ENCODE results near the gene TBXAS1. TPM values are rescaled to one million over a fixed set of nuclear protein-coding genes. Genes with fewer than 3 reads are reported as not detected.

Gene TBXAS1
- total RNA-seq, 4 donors from 2014 or later: 6.2 to 23.0 (median 11.8) TPM

DNA sequence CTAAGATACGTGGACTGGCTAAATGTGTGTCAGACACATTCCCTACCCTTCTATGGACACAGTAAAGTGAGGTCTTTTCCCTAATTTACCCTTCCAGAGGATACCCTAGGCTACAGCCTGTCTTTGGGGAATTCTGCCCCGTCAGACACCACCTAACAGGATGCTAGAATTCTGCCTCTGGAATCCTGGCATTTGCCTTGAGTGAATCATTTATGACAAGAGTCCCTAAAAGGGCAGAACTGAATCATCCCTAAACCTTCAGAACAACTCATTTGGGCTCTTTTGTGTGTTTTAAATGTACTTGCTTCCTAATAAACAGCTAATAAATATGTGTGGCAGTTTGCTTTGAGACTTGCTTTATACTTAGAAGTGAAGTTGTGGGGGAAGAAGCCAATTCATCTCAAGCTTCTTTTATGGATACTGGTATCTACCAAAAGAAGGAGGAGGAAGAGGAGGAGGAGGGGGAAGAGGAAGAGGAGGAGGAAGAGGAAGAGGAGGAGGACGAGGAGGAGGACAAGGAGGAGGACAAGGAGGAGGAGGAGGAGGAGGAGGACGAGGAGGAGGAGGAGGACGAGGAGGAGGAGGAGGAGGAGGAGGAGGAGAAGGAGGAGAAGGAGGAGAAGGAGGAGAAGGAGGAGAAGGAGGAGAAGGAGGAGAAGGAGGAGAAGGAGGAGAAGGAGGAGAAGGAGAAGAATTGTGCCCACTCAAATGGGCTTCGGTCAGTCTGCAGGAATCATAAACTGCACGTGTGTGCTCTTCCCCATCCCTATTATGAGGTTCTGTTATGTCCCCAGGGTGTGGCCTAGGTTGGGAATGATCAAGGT is 206.5 kb downstream of the TBXAS1 start:
- Histone ChIP-seq H3K4me3 (no peak overlapping the region), H3K27ac (no peak overlapping the region), H3K36me3 (peaks cover 4 to 92% of the 10 kb centered on the region in 2 donors), H3K4me1 (no peaks in the 10 kb centered on the region), H3K9me3 (no peaks in the 10 kb centered on the region), H3K27me3 (no peaks in the 10 kb centered on the region)
- TF ChIP-seq POLR2A (IDR thresholded peaks at IDR 0.05): no peak
- TF ChIP-seq EP300 (IDR thresholded peaks at IDR 0.05): no peak
- TF ChIP-seq, protein P1, sequence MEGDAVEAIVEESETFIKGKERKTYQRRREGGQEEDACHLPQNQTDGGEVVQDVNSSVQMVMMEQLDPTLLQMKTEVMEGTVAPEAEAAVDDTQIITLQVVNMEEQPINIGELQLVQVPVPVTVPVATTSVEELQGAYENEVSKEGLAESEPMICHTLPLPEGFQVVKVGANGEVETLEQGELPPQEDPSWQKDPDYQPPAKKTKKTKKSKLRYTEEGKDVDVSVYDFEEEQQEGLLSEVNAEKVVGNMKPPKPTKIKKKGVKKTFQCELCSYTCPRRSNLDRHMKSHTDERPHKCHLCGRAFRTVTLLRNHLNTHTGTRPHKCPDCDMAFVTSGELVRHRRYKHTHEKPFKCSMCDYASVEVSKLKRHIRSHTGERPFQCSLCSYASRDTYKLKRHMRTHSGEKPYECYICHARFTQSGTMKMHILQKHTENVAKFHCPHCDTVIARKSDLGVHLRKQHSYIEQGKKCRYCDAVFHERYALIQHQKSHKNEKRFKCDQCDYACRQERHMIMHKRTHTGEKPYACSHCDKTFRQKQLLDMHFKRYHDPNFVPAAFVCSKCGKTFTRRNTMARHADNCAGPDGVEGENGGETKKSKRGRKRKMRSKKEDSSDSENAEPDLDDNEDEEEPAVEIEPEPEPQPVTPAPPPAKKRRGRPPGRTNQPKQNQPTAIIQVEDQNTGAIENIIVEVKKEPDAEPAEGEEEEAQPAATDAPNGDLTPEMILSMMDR (IDR thresholded peaks at IDR 0.05): no peak
- TF ChIP-seq POLR2AphosphoS5 (IDR thresholded peaks at IDR 0.05): no peak
- ATAC-seq: no peak
- 63 to 77% methylated on average over 2 to 5 of the region's 7 CpGs for whole genome bisulfite sequencing, 2 donors (ENCODE audit: low coverage in 1 of 2)

DNA sequence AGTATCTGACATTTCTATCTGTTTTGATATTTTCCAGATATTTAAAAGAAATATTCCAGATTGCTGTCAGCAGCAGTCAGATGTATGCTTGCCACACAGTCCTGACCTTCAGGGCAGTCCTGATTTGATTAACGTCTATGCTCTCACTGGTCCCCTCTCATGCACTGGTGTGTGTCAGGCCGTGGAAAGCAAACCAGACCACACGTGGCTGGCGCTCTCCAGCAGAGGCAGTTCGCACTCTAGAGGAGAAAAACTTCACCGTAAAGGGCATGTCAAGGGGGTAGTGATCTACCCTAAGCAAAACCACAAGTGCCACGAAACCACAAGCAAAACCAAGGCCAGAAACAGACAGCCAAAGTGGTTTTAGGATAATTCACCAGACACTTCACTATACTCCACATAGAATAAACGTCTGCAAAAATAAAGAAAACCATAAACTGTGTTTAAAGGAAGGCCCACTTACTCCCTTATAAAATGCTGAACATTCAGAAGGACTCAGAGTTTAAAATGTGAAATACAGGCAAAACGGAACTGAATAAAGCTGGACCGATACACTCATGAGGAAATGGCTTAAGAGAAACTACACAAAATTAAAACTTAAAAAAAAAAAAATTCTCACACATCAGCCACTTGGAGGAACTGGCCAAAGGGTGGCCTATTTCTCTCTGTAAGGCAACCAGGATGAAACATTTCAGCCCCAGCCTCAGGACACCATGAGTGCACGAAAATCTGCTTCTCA is 207.3 kb downstream of the TBXAS1 start:
- no peak overlapping the region for H3K4me3 ChIP-seq
- H3K36me3 ChIP-seq: peaks cover 4 to 92% of the 10 kb centered on the region in 2 donors
- H3K27me3 ChIP-seq: no peaks in the 10 kb centered on the region
- TF ChIP-seq EP300 (IDR thresholded peaks at IDR 0.05) (no peak), POLR2A (IDR thresholded peaks at IDR 0.05) (no peak), POLR2AphosphoS5 (IDR thresholded peaks at IDR 0.05) (no peak)
- TF ChIP-seq, protein P1 (IDR thresholded peaks at IDR 0.05): no peak
- no peaks in the 10 kb centered on the region for H3K4me1 ChIP-seq
- 74 to 89% methylated on average over 3 to 5 of the region's 11 CpGs for WGBS, 2 donors (ENCODE audit: low coverage in 1 of 2)
- no peak overlapping the region for H3K27ac ChIP-seq
- H3K9me3 ChIP-seq: no peaks in the 10 kb centered on the region
- no peak for ATAC-seq

DNA sequence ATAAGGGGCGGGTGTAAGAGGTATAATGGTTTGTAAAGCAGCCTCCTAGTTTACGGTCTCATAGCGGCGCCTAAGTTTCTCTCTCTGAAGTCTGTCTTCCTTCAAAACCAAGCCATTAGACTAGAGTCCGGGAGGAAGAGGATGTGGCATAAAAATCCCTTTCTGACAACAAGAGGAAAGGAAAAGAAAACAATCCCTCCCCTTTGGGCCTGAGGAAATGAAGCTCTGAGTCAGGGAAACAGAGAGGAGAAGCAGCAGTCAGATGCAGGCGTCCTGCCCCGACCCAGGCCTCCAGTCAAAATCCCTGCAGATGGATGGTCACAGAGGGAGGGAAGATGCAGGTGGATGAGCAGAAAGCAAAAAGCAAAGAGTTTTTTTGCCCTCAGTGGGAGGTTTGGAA is 210.0 kb downstream of the TBXAS1 start:
- no peak for ATAC-seq
- H3K27me3 ChIP-seq: no peaks in the 10 kb centered on the region
- no peak overlapping the region for H3K27ac ChIP-seq
- no peaks in the 10 kb centered on the region for H3K9me3 ChIP-seq
- 63 to 83% methylated on average over 6 to 7 of the region's 7 CpGs for WGBS, 2 donors (ENCODE audit: low coverage in 1 of 2)
- no peak overlapping the region for H3K4me3 ChIP-seq
- TF ChIP-seq POLR2A (IDR thresholded peaks at IDR 0.05): no peak
- no peak for TF ChIP-seq EP300 (IDR thresholded peaks at IDR 0.05)
- TF ChIP-seq POLR2AphosphoS5 (IDR thresholded peaks at IDR 0.05): no peak
- TF ChIP-seq, protein P1 (IDR thresholded peaks at IDR 0.05): no peak
- H3K36me3 ChIP-seq: peaks cover 0 to 92% of the 10 kb centered on the region in 2 donors
- no peaks in the 10 kb centered on the region for H3K4me1 ChIP-seq

DNA sequence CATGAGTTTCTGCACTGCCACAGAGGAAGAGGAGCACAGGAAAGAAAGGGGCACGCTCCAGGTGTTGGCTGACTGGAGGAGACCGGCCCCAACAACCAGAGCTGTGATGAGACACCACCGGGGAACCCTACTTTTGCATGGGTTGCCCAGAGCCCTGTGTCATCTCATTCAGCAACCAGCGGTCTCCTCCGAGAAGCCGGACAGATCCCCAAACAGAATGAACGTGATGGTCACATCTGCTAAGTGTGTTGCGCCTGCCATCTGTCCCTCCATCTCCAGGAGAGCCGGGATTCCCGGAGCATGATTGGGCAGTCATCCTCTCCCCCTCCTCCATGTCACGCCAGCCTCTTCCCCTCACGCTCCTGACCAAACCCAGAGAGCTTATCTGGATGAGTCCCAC is 210.8 kb downstream of the TBXAS1 start:
- peaks cover 0 to 94% of the 10 kb centered on the region in 2 donors for H3K36me3 ChIP-seq
- H3K4me3 ChIP-seq: no peak overlapping the region
- H3K4me1 ChIP-seq: no peaks in the 10 kb centered on the region
- no peaks in the 10 kb centered on the region for H3K27me3 ChIP-seq
- H3K27ac ChIP-seq: no peak overlapping the region
- TF ChIP-seq, protein P1 (IDR thresholded peaks at IDR 0.05): no peak
- TF ChIP-seq EP300 (IDR thresholded peaks at IDR 0.05): no peak
- no peak for TF ChIP-seq POLR2A (IDR thresholded peaks at IDR 0.05)
- TF ChIP-seq POLR2AphosphoS5 (IDR thresholded peaks at IDR 0.05): no peak
- H3K9me3 ChIP-seq: no peaks in the 10 kb centered on the region
- no peak for ATAC-seq
- WGBS, 2 donors (ENCODE audit: low coverage in 1 of 2): 95% methylated on average over 4 of the region's 12 CpGs; no CpG with 5 or more reads in 1 of the 2 donors
